ENCODE measurements around the gene OAF. TPM values are rescaled to one million over a fixed set of nuclear protein-coding genes. Genes with fewer than 3 reads are reported as not detected.

Gene OAF
- polyA plus RNA-seq, 2 of the 4 experiments (the other 2 are of a cell fraction), result 3.0 to 3.8 TPM

- Histone ChIP-seq H3K9me3 (no peaks in the 10 kb centered on the region), H3K4me1 (no peaks in the 10 kb centered on the region), H3K4me2 (no peak overlapping the region), H3K4me3 (no peak overlapping the region), H3K27ac (no peak overlapping the region)
- DNase-seq (ENCODE audit: low read depth in 1 of 2, low spot score in 1 of 2) (no peak), FAIRE-seq (no peak), ATAC-seq (no peak)
- TF ChIP-seq FOSB (CRISPR knock-in tag; IDR thresholded peaks at IDR 0.05) (no peak), ESRRA (IDR thresholded peaks at IDR 0.05; ENCODE audit: borderline replicate concordance, low read length) (no peak), HOXB5 (CRISPR knock-in tag; IDR thresholded peaks at IDR 0.05) (no peak), CHD2 (IDR thresholded peaks at IDR 0.05; ENCODE audit: low read length, partially characterized antibody) (no peak), KDM1A (IDR thresholded peaks at IDR 0.05; ENCODE audit: low read depth) (no peak), FOXS1 (CRISPR knock-in tag; IDR thresholded peaks at IDR 0.05) (no peak), NR3C1 (IDR thresholded peaks at IDR 0.05) (no peak), MAZ (IDR thresholded peaks at IDR 0.05; ENCODE audit: borderline replicate concordance, low read depth, low read length) (no peak)
- WGBS (ENCODE audit: missing lambda C conversion rate), result no CpG with 5 or more reads among the region's 1 CpG
- POLR2A ChIA-PET, result no interaction called here
- CTCF ChIA-PET, result interaction anchor here (1.2 to 19.9 kb wide), 4 partner anchors 11 to 743 kb away, joined by 3 to 407 read pairs (median 126); no protein-coding TSS in a partner anchor
These were observed 13.0 kb downstream of the OAF start for GRCh38 chr11:120223793-120224192.

DNA sequence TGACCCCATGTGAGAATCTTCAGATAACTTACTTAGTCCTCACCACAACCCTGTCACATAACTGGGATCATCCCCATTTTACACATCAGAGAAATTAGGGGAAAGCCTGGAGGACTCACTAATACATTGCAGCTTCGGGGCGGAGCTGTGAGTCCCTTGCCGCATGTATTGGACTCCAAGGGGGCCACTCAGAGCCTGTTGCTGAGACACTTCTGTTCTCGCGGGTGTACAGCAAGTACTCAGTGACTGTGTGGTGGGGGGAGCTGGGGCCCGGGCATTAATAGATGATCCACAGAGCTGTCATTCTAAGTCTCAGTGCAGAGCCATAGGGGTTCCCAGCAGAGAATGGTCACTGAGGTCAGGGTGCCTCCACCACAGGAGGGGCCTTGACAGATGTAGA is 13.5 kb downstream of the OAF start:
- CTCF ChIA-PET, result interaction anchor here (1.2 to 19.9 kb wide), 4 partner anchors 11 to 744 kb away, joined by 3 to 407 read pairs (median 126); no protein-coding TSS in a partner anchor
- no peak for ATAC-seq

DNA sequence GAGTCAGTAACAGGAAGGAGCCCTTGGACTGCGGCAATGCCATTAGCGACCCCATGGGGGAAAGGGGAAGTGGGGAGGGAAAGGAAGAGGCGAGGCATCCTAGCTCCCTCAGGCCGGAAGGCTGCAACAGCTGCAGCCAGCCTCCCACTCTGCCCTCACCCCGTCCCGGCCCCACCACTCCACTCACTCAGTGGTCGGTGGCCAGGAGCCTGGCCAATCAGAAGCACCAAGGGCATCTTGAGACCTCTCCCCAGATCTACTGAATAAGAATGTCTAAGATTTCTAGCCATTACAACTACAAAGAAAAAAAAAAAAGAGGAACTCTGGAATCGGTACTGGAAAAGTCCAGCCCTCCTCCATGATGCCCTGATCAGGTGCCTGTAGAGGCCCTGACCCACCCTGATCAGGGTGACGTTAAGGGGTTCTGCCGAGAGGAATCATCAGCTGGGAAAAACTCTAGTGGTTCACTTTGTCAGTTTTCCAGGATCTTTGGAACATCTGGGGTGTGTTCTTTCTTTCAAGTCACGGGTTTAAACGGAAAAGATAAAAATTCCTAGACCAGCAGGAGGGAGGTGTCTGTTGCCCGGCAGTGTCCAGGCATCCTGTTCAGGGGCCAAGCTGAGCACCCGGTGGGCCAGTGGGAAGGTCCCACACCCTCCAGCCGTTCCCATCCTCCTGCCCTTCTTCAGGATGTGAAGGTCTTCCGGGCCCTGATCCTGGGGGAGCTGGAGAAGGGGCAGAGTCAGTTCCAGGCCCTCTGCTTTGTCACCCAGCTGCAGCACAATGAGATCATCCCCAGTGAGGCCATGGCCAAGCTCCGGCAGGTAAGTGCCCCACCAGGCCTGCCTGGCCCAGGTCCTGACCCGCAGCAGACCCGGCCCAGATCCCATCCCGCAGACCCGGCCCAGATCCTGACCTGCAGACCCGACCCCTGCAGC is 14.4 kb downstream of the OAF start:
- no peak overlapping the region for H3K27ac ChIP-seq
- CTCF ChIA-PET, result interaction anchor here (0.9 to 19.9 kb wide), 6 partner anchors 10 to 745 kb away, joined by 3 to 407 read pairs (median 8); no protein-coding TSS in a partner anchor
- ATAC-seq (no peak), FAIRE-seq (no peak), DNase-seq (ENCODE audit: low read depth in 1 of 2, low spot score in 1 of 2) (no peak)
- no peaks in the 10 kb centered on the region for H3K9me3 ChIP-seq
- WGBS (ENCODE audit: missing lambda C conversion rate), result 68% methylated on average over 18 of the region's 22 CpGs
- H3K4me3 ChIP-seq, result no peak overlapping the region
- TF ChIP-seq TFCP2L1 (CRISPR knock-in tag; IDR thresholded peaks at IDR 0.05) (no peak), POLR2A (IDR thresholded peaks at IDR 0.05; ENCODE audit: low read length) (no peak), RFX5 (IDR thresholded peaks at IDR 0.05) (no peak), RAD21 (conservative IDR thresholded peaks at IDR 0.05 in 1 of 2, IDR thresholded peaks at IDR 0.05 in 1 of 2) (no peak), PBX3 (IDR thresholded peaks at IDR 0.05) (no peak), EHMT2 (IDR thresholded peaks at IDR 0.05; ENCODE audit: low read depth) (no peak), NPAS2 (CRISPR knock-in tag; IDR thresholded peaks at IDR 0.05; ENCODE audit: borderline replicate concordance) (no peak), RARB (CRISPR knock-in tag; IDR thresholded peaks at IDR 0.05) (no peak), E2F6 (IDR thresholded peaks at IDR 0.05; ENCODE audit: borderline replicate concordance, low read depth) (no peak), HOXB5 (CRISPR knock-in tag; IDR thresholded peaks at IDR 0.05) (no peak), BHLHE40 (IDR thresholded peaks at IDR 0.05; ENCODE audit: low read depth, low read length) (no peak), GATA3 (IDR thresholded peaks at IDR 0.05; ENCODE audit: borderline replicate concordance) (no peak), CBX8 (IDR thresholded peaks at IDR 0.05) (no peak), NR3C1 (IDR thresholded peaks at IDR 0.05) (no peak), MAZ (IDR thresholded peaks at IDR 0.05; ENCODE audit: borderline replicate concordance, low read depth, low read length) (no peak)
- POLR2A ChIA-PET, result no interaction called here
- no peak overlapping the region for H3K4me2 ChIP-seq
- no peaks in the 10 kb centered on the region for H3K4me1 ChIP-seq

More for the DNA sequence above, 13.5 kb downstream of the OAF start:
- no peaks in the 10 kb centered on the region for H3K4me1 ChIP-seq
- no peak for TF ChIP-seq NFE2L2 (conservative IDR thresholded peaks at IDR 0.05; ENCODE audit: low read length)
- TF ChIP-seq HOXB13 (CRISPR knock-in tag; IDR thresholded peaks at IDR 0.05; ENCODE audit: low read depth), result no peak
- POLR2A ChIA-PET, result no interaction called here
- H3K9me3 ChIP-seq, result no peaks in the 10 kb centered on the region
- DNase-seq (ENCODE audit: low read depth in 1 of 2, low spot score in 1 of 2), result no peak
- no peak overlapping the region for H3K27ac ChIP-seq
- no peak for FAIRE-seq
- no peak overlapping the region for H3K4me2 ChIP-seq
- 63% methylated on average over 2 of the region's 6 CpGs for WGBS (ENCODE audit: missing lambda C conversion rate)
- no peak overlapping the region for H3K4me3 ChIP-seq

Data from A549 (cell line).